ENCODE results near the gene KLHDC8A. TPM values are rescaled to one million over a fixed set of nuclear protein-coding genes. Genes with fewer than 3 reads are reported as not detected.
"Not testable (repeated sequence)": the region's sequence is repeated elsewhere in the genome, so short reads cannot be mapped to it uniquely, and the experiment has no call there.

Gene KLHDC8A
- not detected for total RNA-seq
- not detected for polyA plus RNA-seq

- peaks cover 15 to 16% of the 10 kb centered on the region in 2 donors for H3K27me3 Mint-ChIP-seq
- no peak for DNase-seq
- no peaks in the 10 kb centered on the region for H3K4me1 Mint-ChIP-seq
- H3K27ac Mint-ChIP-seq = peak within 1 kb of the TSS in 1 of 7 donors; percentile 4
- intact Hi-C loops (cut with micrococcal nuclease) = no loop called here
- H3K9me3 ChIP-seq (ENCODE audit: control insufficient read depth in 1 of 2, low read length in 2 of 2) = no peaks in the 10 kb centered on the region
- no peak within 1 kb of the TSS for H3K27ac ChIP-seq (ENCODE audit: low read depth, low read length)
- H3K9me3 Mint-ChIP-seq = no peaks in the 10 kb centered on the region
- no peak within 1 kb of the TSS for H3K4me3 Mint-ChIP-seq
- H3K4me3 ChIP-seq (ENCODE audit: low read length in 2 of 2) = no peak within 1 kb of the TSS
- H3K27me3 ChIP-seq (ENCODE audit: insufficient read depth, low read length) = peaks cover 4% of the 10 kb centered on the region
- no peaks in the 10 kb centered on the region for H3K36me3 ChIP-seq (ENCODE audit: insufficient read depth, low read length)
- H3K4me1 ChIP-seq (ENCODE audit: insufficient read depth, low read length) = no peaks in the 10 kb centered on the region
- H3K36me3 Mint-ChIP-seq = no peaks in the 10 kb centered on the region
- CTCF ChIA-PET (ENCODE audit: partially characterized antibody) = interaction anchor here (0.8 to 4.8 kb wide), 5 partner anchors 11 to 167 kb away, joined by 3 to 33 read pairs (median 11); no protein-coding TSS in a partner anchor
- POLR2A ChIA-PET (ENCODE audit: partially characterized antibody) = no interaction called here
These were observed at the start of gene KLHDC8A for GRCh38 chr1:205356440-205357139. TSS of gene KLHDC8A (minus strand) at chr1:205356922. CDS start at chr1:205343604, 13,318 bp downstream.

- H3K27me3 ChIP-seq (ENCODE audit: insufficient read depth, low read length); H3K9me3 ChIP-seq (ENCODE audit: control insufficient read depth in 1 of 2, low read length in 2 of 2); H3K27me3 Mint-ChIP-seq; H3K36me3 Mint-ChIP-seq; intact Hi-C loops (cut with micrococcal nuclease); H3K27ac ChIP-seq (ENCODE audit: low read depth, low read length); H3K36me3 ChIP-seq (ENCODE audit: insufficient read depth, low read length); H3K4me3 ChIP-seq (ENCODE audit: low read length in 2 of 2): not testable (repeated sequence)
- CTCF ChIA-PET (ENCODE audit: partially characterized antibody) = interaction anchor here (1.2 to 1.9 kb wide), 2 partner anchors 9 to 79 kb away, joined by 4 read pairs; no protein-coding TSS in a partner anchor
- Mint-ChIP-seq H3K4me1 (peaks cover 12 to 18% (median 14%) of the 10 kb centered on the region in 4 donors), H3K27ac (peak overlapping the region in 2 of 7 donors; percentile 46 to 68), H3K4me3 (peak overlapping the region in 5 of 8 donors; percentile 25 to 58 (median 45)), H3K9me3 (peaks cover 0 to 16% (median 5%) of the 10 kb centered on the region in 8 donors)
- POLR2A ChIA-PET (ENCODE audit: partially characterized antibody) = interaction anchor here (0.9 to 1.7 kb wide), 4 partner anchors 9 to 35 kb away, joined by 3 to 6 read pairs (median 5); no protein-coding TSS in a partner anchor
- DNase-seq = peak in 4 of 5 donors; percentile 20 to 31 (median 29)
- peaks cover 15% of the 10 kb centered on the region for H3K4me1 ChIP-seq (ENCODE audit: insufficient read depth, low read length)
These were observed 49.5 kb upstream of the KLHDC8A start for GRCh38 chr1:205406252-205406651.

GRCh38 chr1:205404484-205404883 is 47.8 kb upstream of the KLHDC8A start:
- H3K27ac ChIP-seq (ENCODE audit: low read depth, low read length); POLR2A ChIA-PET (ENCODE audit: partially characterized antibody); H3K27me3 Mint-ChIP-seq; H3K27me3 ChIP-seq (ENCODE audit: insufficient read depth, low read length); H3K4me3 Mint-ChIP-seq; H3K9me3 ChIP-seq (ENCODE audit: control insufficient read depth in 1 of 2, low read length in 2 of 2); H3K36me3 Mint-ChIP-seq; intact Hi-C loops (cut with micrococcal nuclease); DNase-seq; H3K27ac Mint-ChIP-seq; CTCF ChIA-PET (ENCODE audit: partially characterized antibody); H3K4me3 ChIP-seq (ENCODE audit: low read length in 2 of 2); H3K36me3 ChIP-seq (ENCODE audit: insufficient read depth, low read length): not testable (repeated sequence)
- peaks cover 15% of the 10 kb centered on the region for H3K4me1 ChIP-seq (ENCODE audit: insufficient read depth, low read length)
- peaks cover 9 to 18% (median 12%) of the 10 kb centered on the region in 4 donors for H3K4me1 Mint-ChIP-seq
- peaks cover 0 to 16% (median 6%) of the 10 kb centered on the region in 8 donors for H3K9me3 Mint-ChIP-seq

- Mint-ChIP-seq H3K27ac (peak overlapping the region in 1 of 7 donors; percentile 11), H3K36me3 (no peaks in the 10 kb centered on the region), H3K4me3 (no peak overlapping the region), H3K9me3 (peaks cover 0 to 2% (median 0%) of the 10 kb centered on the region in 8 donors), H3K4me1 (peaks cover 2 to 9% (median 5%) of the 10 kb centered on the region in 4 donors), H3K27me3 (peaks cover 2 to 4% of the 10 kb centered on the region in 2 donors)
- intact Hi-C loops (cut with micrococcal nuclease) = no loop called here
- CTCF ChIA-PET (ENCODE audit: partially characterized antibody) = interaction anchor here (1.4 to 5.9 kb wide), 6 partner anchors 22 to 125 kb away, joined by 4 to 152 read pairs (median 30); partner anchors contain the start of gene LEMD1
- H3K27me3 ChIP-seq (ENCODE audit: insufficient read depth, low read length) = no peaks in the 10 kb centered on the region
- H3K4me1 ChIP-seq (ENCODE audit: insufficient read depth, low read length) = no peaks in the 10 kb centered on the region
- POLR2A ChIA-PET (ENCODE audit: partially characterized antibody) = interaction anchor here (0.9 kb wide), 1 partner anchor 81 kb away, joined by 3 read pairs; no protein-coding TSS in a partner anchor
- H3K27ac ChIP-seq (ENCODE audit: low read depth, low read length) = no peak overlapping the region
- DNase-seq = no peak
- H3K9me3 ChIP-seq (ENCODE audit: control insufficient read depth in 1 of 2, low read length in 2 of 2) = no peaks in the 10 kb centered on the region
- H3K4me3 ChIP-seq (ENCODE audit: low read length in 2 of 2) = no peak overlapping the region
- no peaks in the 10 kb centered on the region for H3K36me3 ChIP-seq (ENCODE audit: insufficient read depth, low read length)
These were observed 41.9 kb upstream of the KLHDC8A start for GRCh38 chr1:205398586-205398985.

GRCh38 chr1:205396967-205397616 is 40.4 kb upstream of the KLHDC8A start:
- H3K27me3 Mint-ChIP-seq = peaks cover 2 to 10% of the 10 kb centered on the region in 2 donors
- H3K36me3 ChIP-seq (ENCODE audit: insufficient read depth, low read length) = no peaks in the 10 kb centered on the region
- ChIA-PET POLR2A (ENCODE audit: partially characterized antibody) (interaction anchor here (1.1 to 1.9 kb wide), 3 partner anchors 9 to 88 kb away, joined by 3 to 15 read pairs (median 9); no protein-coding TSS in a partner anchor), CTCF (ENCODE audit: partially characterized antibody) (interaction anchor here (0.9 to 5.9 kb wide), 25 partner anchors 9 to 261 kb away, joined by 3 to 152 read pairs (median 4); partner anchors contain the start of gene LEMD1)
- H3K4me1 ChIP-seq (ENCODE audit: insufficient read depth, low read length) = no peaks in the 10 kb centered on the region
- H3K27ac ChIP-seq (ENCODE audit: low read depth, low read length) = no peak overlapping the region
- intact Hi-C loops (cut with micrococcal nuclease) = loop anchor here (1.0 to 2.0 kb wide), 5 partner anchors 34 to 127 kb away; no protein-coding TSS in a partner anchor
- H3K27me3 ChIP-seq (ENCODE audit: insufficient read depth, low read length) = no peaks in the 10 kb centered on the region
- peak overlapping the region in 1 of 7 donors; percentile 14 for H3K27ac Mint-ChIP-seq
- H3K4me1 Mint-ChIP-seq = peaks cover 2 to 9% (median 5%) of the 10 kb centered on the region in 4 donors
- no peak overlapping the region for H3K4me3 Mint-ChIP-seq
- H3K9me3 Mint-ChIP-seq = peaks cover 0 to 1% (median 0%) of the 10 kb centered on the region in 8 donors
- no peak overlapping the region for H3K4me3 ChIP-seq (ENCODE audit: low read length in 2 of 2)
- no peaks in the 10 kb centered on the region for H3K9me3 ChIP-seq (ENCODE audit: control insufficient read depth in 1 of 2, low read length in 2 of 2)
- DNase-seq = peak in 4 of 5 donors; percentile 38 to 46 (median 42)
- H3K36me3 Mint-ChIP-seq = no peaks in the 10 kb centered on the region

- no peak overlapping the region for H3K4me3 Mint-ChIP-seq
- H3K27ac Mint-ChIP-seq = no peak overlapping the region
- no peaks in the 10 kb centered on the region for H3K4me1 ChIP-seq (ENCODE audit: insufficient read depth, low read length)
- H3K9me3 Mint-ChIP-seq = no peaks in the 10 kb centered on the region
- H3K36me3 ChIP-seq (ENCODE audit: insufficient read depth, low read length) = no peaks in the 10 kb centered on the region
- peaks cover 6 to 14% of the 10 kb centered on the region in 2 donors for H3K27me3 Mint-ChIP-seq
- no peaks in the 10 kb centered on the region for H3K9me3 ChIP-seq (ENCODE audit: control insufficient read depth in 1 of 2, low read length in 2 of 2)
- H3K36me3 Mint-ChIP-seq = no peaks in the 10 kb centered on the region
- no peak overlapping the region for H3K4me3 ChIP-seq (ENCODE audit: low read length in 2 of 2)
- POLR2A ChIA-PET (ENCODE audit: partially characterized antibody) = no interaction called here
- H3K27ac ChIP-seq (ENCODE audit: low read depth, low read length) = no peak overlapping the region
- intact Hi-C loops (cut with micrococcal nuclease) = loop anchor here (2.0 kb wide), 1 partner anchor 45 kb away; no protein-coding TSS in a partner anchor
- DNase-seq = no peak
- H3K27me3 ChIP-seq (ENCODE audit: insufficient read depth, low read length) = peaks cover 6% of the 10 kb centered on the region
- CTCF ChIA-PET (ENCODE audit: partially characterized antibody) = interaction anchor here (0.8 to 5.9 kb wide), 13 partner anchors 21 to 262 kb away, joined by 3 to 152 read pairs (median 6); no protein-coding TSS in a partner anchor
- peaks cover 2 to 9% (median 5%) of the 10 kb centered on the region in 4 donors for H3K4me1 Mint-ChIP-seq
These were observed 38.9 kb upstream of the KLHDC8A start for GRCh38 chr1:205395616-205396015.
